Measurements from ENCODE around the gene H2AZ2.

H2AZ2 gene

DNA sequence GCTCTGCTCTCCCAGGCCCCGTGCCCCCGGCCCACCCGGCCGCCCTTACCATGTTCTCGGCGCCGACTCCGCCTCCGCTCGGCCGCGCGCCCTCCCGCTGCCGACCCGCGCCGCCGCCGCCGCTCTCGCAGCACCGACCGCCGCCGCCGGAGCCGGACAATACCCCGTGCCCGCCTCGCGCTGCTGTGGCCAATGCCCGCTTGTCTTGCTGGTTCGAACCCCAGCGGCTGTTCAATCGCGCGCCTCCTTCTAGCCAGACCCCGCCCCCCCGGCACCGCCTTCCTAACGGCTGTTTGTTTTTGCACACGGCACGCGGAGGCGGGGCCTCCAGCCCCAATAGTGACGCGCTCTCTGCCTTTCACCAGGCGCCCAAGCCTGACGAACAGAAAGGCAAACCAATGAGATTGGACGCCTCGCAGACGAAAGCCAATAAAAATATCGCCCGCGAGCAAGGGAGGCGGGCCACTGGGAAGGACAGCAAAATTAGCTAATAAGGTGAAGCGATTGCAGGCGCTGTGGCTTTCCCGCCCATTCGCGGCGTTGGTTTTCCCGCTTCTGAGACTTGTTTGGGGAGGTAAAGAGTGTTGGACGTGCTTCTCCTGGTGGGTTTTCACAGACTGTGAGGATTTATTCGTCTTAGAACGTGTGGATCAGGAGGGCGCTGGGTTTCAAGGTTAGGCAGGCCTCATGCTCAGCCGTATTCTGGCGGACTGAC lies at the start of gene H2AZ2:
H2AZ2 (minus strand) TSS at position 168 of the 715 bp plus-strand sequence; CDS start at position 52, 116 bp downstream.
- DNase-seq = peak; percentile 99
- H3K4me3 Mint-ChIP-seq = peak within 1 kb of the TSS; percentile 90 to 94
- H3K36me3 Mint-ChIP-seq = no peaks in the 10 kb centered on the region
- H3K4me1 Mint-ChIP-seq = peaks cover 13 to 35% of the 10 kb centered on the region in 2 donors
- H3K27me3 Mint-ChIP-seq = no peaks in the 10 kb centered on the region
- no peaks in the 10 kb centered on the region for H3K9me3 Mint-ChIP-seq
- peak within 1 kb of the TSS; percentile 98 for H3K27ac Mint-ChIP-seq
- peak; percentile 89 for ATAC-seq (replicated peaks)

DNA sequence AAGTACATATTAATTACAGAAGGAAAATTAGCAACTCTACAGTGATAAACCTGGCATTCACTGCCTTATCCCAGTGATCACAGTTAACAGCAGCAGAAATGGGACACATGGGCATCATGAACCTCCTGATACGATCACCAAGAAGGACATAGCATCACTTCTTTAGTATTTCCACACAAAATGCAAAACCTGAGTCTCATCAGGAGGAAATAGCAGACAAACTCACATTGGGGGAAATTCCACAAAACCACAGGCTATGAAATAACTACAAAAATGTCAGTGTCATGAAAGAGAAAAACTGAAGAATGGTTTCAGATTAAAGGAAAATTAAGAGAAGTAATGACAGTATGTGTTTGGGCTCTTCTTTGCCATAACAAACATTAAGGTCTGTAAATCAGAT lies 49.4 kb upstream of the H2AZ2 start:
- ATAC-seq (replicated peaks) (peak in 1 of 2 donors; percentile 25), DNase-seq (no peak)
- Mint-ChIP-seq H3K36me3 (no peaks in the 10 kb centered on the region), H3K27ac (no peak overlapping the region), H3K9me3 (no peaks in the 10 kb centered on the region), H3K4me3 (no peak overlapping the region), H3K4me1 (peaks cover 3 to 9% of the 10 kb centered on the region in 2 donors), H3K27me3 (no peaks in the 10 kb centered on the region)

DNA sequence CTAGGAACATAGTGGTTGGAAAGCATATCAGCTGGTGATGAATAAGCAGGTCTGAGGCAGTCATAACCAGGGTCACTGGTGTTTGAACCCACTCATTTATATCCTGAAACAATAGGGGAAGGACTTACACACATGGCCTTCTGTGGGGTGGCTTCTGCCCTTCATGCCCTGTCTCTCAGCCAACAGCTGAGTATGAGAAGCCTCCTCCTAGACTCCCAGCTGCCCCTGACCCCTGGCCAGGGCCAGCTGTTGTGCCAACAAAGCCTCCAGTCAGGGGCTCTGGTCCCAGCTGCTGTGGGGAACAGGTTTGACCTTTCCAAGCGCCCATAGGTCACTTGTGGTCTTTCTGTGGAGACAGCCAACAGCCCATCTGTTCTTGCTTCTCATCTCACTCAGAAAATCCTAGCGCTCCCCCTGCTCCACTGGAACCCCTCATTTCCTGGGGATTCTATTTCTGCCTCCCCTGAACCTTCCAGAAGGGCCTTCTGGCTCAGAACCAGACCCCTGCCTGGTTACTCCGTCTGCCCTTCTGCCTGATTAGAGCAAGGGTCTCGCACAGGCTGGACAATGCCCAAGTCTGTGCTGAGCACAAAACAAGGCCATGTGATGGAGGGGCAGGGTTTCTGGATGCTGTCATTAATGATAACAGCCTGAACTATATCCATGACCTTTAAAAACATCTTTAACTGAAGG lies 47.1 kb upstream of the H2AZ2 start:
- Mint-ChIP-seq H3K27me3 (no peaks in the 10 kb centered on the region), H3K4me3 (no peak overlapping the region)

DNA sequence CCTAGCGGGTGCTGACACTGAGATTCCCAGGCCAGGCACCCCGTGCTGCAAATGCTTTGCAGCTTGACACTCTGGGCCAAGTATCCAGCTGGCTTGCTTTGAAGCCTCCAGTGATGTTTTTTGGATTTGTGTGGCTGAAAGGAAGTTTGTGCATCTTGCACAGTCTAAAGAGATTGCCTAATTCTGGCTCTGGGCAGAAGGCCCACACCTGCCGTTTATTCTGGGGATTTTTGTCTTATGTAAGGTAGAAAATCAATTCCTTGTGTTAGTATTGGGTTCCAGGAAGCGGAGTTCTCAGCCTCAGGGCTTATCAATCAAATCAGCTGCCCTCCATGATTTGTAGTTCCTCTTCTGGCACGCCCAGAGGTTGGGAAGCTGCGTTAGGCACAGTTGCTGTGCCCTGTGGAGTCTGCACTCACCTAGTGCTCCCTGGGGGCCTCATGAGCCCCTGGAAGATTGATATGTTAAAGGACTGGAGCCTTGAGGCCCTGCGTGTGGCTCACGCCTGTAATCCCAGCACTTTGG lies 45.9 kb upstream of the H2AZ2 start:
- H3K9me3 Mint-ChIP-seq = no peaks in the 10 kb centered on the region
- ATAC-seq (replicated peaks) (no peak), DNase-seq (no peak)
- no peak overlapping the region for H3K27ac Mint-ChIP-seq
- no peak overlapping the region for H3K4me3 Mint-ChIP-seq
- peaks cover 4 to 19% of the 10 kb centered on the region in 2 donors for H3K4me1 Mint-ChIP-seq
- H3K36me3 Mint-ChIP-seq = no peaks in the 10 kb centered on the region
- no peaks in the 10 kb centered on the region for H3K27me3 Mint-ChIP-seq

More for the DNA sequence above, 47.1 kb upstream of the H2AZ2 start:
- DNase-seq (no peak), ATAC-seq (replicated peaks) (peak; percentile 34 to 53)
- H3K9me3 Mint-ChIP-seq = no peaks in the 10 kb centered on the region
- H3K27ac Mint-ChIP-seq = no peak overlapping the region
- no peaks in the 10 kb centered on the region for H3K36me3 Mint-ChIP-seq
- peaks cover 4 to 19% of the 10 kb centered on the region in 2 donors for H3K4me1 Mint-ChIP-seq

DNA sequence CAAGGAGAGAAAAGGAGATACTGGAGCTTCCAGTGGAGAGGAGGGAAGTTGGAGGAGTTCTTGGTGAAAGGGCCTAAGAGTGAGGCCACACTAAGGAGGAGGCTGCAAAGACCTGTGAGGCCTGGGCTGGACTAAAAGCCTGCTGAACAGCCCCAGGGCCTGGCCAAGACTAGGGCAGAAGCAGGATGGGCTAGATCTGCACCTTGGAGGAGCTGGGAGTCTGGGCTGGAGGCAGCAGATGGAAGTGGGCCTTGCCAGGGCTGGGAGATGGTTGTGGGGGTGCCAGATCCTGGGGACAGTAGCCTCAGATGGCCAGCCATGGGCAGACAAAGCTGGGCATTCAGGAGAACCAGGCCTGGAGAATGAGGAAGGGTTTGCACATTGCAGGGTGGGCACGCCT lies 43.9 kb upstream of the H2AZ2 start:
- H3K4me3 Mint-ChIP-seq = no peak overlapping the region
- peaks cover 5 to 20% of the 10 kb centered on the region in 2 donors for H3K4me1 Mint-ChIP-seq

DNA sequence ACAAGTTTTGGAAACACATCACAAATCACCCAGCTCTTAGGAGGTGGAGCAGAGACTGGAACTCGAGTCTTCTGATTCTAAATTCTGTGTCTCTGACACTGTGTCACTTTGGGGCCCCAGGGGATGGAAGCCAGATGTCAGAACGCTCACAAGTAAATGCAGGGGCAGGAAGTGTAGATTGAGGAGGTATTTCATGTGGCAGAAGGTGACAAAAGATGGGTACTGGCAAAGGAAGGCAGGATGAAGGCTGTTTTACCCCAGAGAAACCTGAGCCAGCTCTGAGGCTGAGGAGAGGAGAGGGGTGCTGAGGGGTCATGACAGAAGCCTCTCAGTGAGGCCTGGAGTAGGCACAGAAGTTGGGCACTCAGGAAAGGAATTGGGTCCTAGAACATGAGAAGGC lies 43.5 kb upstream of the H2AZ2 start:
- no peak overlapping the region for H3K4me3 Mint-ChIP-seq
- no peaks in the 10 kb centered on the region for H3K27me3 Mint-ChIP-seq
- no peaks in the 10 kb centered on the region for H3K9me3 Mint-ChIP-seq
- no peak for ATAC-seq (replicated peaks)
- DNase-seq = no peak
- H3K36me3 Mint-ChIP-seq = no peaks in the 10 kb centered on the region
- peaks cover 5 to 23% of the 10 kb centered on the region in 2 donors for H3K4me1 Mint-ChIP-seq
- peak overlapping the region; percentile 60 for H3K27ac Mint-ChIP-seq

More for the DNA sequence above, 43.9 kb upstream of the H2AZ2 start:
- Mint-ChIP-seq H3K9me3 (no peaks in the 10 kb centered on the region), H3K36me3 (no peaks in the 10 kb centered on the region), H3K27me3 (no peaks in the 10 kb centered on the region), H3K27ac (peak overlapping the region; percentile 60)
- no peak for ATAC-seq (replicated peaks)
- no peak for DNase-seq

DNA sequence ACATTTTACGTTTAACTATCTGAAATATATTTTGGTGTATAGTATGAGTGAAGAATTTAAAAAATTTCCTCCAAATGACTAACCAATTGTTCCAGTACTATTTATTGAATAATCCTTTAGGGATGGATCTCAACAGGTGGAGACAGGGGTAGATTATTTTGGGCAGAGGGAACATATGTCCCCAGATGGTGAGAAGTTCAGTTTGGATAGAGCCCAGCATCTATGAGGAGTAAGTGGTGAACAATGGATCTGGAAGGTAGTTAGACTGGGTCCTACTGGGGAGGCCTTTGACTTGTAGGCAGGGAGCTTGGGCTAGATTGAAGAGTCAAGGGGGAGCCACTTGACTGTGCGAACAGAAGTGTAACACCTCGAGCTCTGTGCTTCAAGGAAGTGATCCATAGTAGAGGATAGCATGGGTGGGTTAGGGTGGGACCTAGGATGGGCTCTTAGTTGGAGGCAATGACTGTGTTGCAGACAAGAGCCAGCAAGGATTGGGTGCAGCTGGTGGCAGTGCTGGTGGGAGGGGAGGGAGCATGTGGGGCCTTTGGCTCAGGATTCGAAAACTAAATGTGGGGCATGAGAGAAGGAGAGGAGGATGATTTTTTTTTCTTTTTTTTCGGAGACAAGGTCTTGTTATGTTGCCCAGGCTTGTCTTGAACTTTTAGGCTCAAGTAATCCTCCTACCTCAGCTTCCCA lies 41.3 kb upstream of the H2AZ2 start:
- H3K4me3 Mint-ChIP-seq = no peak overlapping the region
- ATAC-seq (replicated peaks) (no peak), DNase-seq (no peak)
- H3K4me1 Mint-ChIP-seq = peaks cover 13 to 34% of the 10 kb centered on the region in 2 donors
- H3K27ac Mint-ChIP-seq = no peak overlapping the region
- H3K27me3 Mint-ChIP-seq = no peaks in the 10 kb centered on the region
- peaks cover 9% of the 10 kb centered on the region in 2 donors for H3K36me3 Mint-ChIP-seq
- H3K9me3 Mint-ChIP-seq = no peaks in the 10 kb centered on the region

DNA sequence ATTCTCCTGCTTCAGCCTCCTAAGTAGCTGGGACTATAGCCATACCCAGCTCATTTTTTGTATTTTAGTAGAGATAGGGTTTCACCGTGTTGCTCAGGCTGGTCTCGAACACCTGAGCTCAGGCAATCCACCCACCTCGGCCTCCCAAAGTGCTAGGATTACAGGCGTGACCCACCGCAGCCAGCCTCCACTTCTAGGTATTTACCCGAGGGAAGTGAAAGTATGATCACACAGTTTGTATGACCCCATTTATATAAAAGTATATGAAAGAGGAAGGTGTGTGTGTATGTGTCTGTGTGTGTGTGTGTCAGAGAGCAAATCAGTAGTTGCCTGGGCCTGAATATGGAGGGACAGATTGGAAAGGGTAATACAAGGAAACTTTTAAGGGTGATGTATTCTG lies 39.4 kb upstream of the H2AZ2 start:
- H3K4me1 Mint-ChIP-seq = peaks cover 15 to 38% of the 10 kb centered on the region in 2 donors
- H3K27ac Mint-ChIP-seq = peak overlapping the region; percentile 81
- ATAC-seq (replicated peaks) (peak; percentile 31 to 35), DNase-seq (peak; percentile 44)
- H3K4me3 Mint-ChIP-seq = peak overlapping the region; percentile 41 to 42
- H3K36me3 Mint-ChIP-seq = peaks cover 14 to 20% of the 10 kb centered on the region in 2 donors
- H3K9me3 Mint-ChIP-seq = no peaks in the 10 kb centered on the region
- no peaks in the 10 kb centered on the region for H3K27me3 Mint-ChIP-seq

DNA sequence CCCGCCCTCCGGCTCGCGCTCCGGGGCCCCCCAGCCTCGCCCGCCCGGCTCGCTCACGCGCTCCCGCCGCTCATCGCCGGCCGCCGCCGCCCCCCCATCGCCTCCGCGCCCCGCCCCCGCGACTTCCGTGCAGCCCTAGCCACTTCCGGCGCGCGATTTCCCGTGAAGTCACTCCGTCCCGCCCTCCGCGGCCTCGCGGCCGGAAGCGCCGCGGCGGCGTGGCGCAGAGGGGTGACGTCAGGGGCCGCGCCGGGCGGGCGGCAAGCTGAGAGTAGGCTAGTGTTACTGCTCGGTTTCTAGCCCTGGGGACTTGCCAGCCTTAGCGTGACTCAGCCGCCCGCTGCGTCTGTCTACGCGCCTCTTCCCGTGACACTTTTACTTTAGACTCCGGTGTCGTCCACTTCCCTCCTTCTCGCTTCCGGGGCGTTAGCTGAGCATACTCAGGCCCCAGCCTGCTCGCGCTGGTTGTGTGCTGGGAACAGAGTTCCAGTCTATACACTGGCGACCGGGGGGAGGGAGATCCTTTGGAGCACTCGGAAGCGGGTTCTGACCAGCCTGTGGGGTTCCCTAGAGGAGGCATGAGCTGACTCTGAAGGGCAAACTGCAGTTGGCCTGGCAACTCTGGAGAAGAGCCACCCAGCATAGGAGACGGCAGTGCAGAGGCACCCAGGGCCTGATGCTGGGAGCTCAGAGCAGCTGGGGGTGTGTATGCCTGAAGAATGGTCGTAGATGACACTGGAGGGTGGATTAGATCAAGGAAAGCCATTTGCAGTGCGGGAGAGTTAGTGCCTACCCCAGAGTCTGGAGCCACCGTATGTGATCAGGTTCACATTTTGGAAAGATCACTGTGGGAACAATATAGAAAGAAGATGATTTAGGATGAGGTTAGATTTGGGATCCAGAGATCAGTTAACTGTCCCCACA lies 37.8 kb upstream of the H2AZ2 start, which contains the start of gene PURB:
PURB (minus strand) TSS at position 137 of the 924 bp plus-strand sequence. CDS start 182 bp downstream, outside the sequence.
- no peaks in the 10 kb centered on the region for H3K27me3 Mint-ChIP-seq
- peak; percentile 96 for DNase-seq
- peak within 1 kb of the TSS; percentile 89 to 97 for H3K4me3 Mint-ChIP-seq
- peak; percentile 89 to 90 for ATAC-seq (replicated peaks)
- H3K27ac Mint-ChIP-seq = peak within 1 kb of the TSS; percentile 99
- H3K9me3 Mint-ChIP-seq = no peaks in the 10 kb centered on the region
- peaks cover 17 to 28% of the 10 kb centered on the region in 2 donors for H3K36me3 Mint-ChIP-seq
- H3K4me1 Mint-ChIP-seq = peaks cover 16 to 42% of the 10 kb centered on the region in 2 donors

DNA sequence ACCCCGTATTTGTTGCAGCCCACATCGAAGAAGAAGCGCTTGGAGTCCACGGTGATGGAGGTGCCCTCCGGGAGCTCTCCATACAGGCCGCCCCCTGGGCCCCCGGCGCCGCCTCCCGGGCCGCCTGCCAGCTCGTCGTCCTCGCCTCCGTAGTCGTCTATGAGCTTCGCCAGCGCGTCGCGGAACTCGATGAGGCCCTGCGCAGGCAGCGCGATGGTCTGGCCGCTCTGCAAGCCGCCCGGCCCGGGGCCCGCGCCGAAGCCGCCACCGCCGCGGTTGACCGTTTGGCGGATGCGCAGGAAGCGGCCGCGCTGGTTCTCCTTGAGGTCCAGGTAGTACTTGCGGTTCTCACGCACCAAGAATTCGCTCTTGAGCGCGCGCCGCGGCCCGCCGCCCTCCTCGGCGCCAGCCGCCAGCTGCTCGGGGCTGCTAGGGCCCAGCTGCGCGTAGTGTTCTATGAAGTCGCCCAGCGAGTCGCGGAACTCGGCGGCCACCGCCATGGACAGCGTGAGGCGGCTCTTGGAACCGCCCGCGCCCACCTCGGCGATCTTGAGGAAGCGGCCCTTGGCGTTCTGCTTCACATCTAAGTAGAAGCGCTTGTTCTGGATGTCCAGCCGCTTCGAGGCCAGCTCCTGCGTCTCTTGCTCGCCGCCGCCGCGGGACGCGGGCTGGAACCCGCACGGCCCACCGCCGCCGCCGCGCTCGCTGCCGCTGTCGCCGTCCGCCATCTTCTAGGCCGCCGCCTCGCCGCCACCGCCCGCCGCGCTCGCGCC lies 36.9 kb upstream of the H2AZ2 start:
- Mint-ChIP-seq H3K27ac (peak overlapping the region; percentile 98), H3K4me1 (peaks cover 21 to 50% of the 10 kb centered on the region in 2 donors), H3K27me3 (no peaks in the 10 kb centered on the region), H3K36me3 (peaks cover 21 to 36% of the 10 kb centered on the region in 2 donors), H3K9me3 (no peaks in the 10 kb centered on the region), H3K4me3 (peak overlapping the region; percentile 89 to 97)
- DNase-seq = peak; percentile 44
- ATAC-seq (replicated peaks) = peak; percentile 26 to 38

DNA sequence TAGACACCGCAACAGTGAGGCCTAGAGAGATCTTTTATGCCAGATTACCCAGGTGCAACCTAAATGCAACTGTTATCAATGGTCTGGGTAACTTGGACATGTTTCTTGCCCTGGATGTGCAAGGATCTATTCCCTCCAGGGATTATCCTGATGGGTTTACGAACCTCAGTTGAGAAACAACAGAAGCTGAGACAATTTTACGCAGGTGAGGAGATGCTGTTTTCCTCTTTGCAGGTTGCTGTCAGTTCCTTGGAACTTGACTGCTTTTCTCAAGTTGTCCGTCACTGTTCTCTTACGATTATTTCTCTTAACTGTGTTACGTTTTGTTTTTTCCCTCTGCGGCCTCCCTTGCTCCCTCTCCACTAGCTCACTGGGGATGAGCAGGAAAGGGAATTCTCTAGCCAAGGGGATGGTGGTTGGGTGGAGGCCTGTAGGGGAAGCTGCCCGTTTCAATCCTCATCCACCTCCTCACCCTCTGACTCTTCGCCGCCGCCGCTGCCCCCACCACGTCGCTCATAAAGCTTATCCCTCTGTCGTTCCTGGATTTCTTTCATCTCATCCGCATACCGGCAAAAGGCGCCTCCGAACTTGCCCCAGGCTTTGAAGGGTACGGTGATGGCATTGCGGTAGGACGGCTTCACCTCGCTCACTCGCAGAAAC lies 36.2 kb upstream of the H2AZ2 start:
- H3K27me3 Mint-ChIP-seq = no peaks in the 10 kb centered on the region
- no peak for DNase-seq
- H3K27ac Mint-ChIP-seq = peak overlapping the region; percentile 98
- peaks cover 21 to 53% of the 10 kb centered on the region in 2 donors for H3K4me1 Mint-ChIP-seq
- no peak for ATAC-seq (replicated peaks)
- no peaks in the 10 kb centered on the region for H3K9me3 Mint-ChIP-seq
- H3K36me3 Mint-ChIP-seq = peaks cover 24 to 36% of the 10 kb centered on the region in 2 donors
- H3K4me3 Mint-ChIP-seq = peak overlapping the region; percentile 89 to 97

DNA sequence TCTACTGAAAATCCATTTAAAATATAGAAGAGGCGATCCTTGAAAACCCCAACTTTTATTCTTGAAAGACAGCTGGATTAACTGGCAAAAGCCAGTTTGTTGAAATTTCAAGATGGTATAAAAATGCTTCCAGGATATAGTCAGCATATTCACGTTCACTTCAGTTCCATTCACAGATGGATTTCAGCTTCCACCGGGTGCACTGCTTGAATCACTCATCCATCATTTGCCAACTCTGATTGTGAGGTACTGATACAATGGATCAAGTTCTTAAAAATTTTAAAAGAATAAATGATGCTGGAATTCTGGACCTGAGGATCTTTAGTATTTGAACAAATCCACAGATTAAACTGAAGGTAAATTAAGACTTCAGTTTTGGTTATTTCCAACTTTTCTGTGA lies 35.0 kb upstream of the H2AZ2 start:
- Mint-ChIP-seq H3K4me1 (peaks cover 21 to 53% of the 10 kb centered on the region in 2 donors), H3K4me3 (peak overlapping the region; percentile 25 to 89), H3K27ac (no peak overlapping the region), H3K27me3 (no peaks in the 10 kb centered on the region), H3K9me3 (no peaks in the 10 kb centered on the region), H3K36me3 (peaks cover 24 to 39% of the 10 kb centered on the region in 2 donors)
- ATAC-seq (replicated peaks) (no peak), DNase-seq (no peak)

Measured in stimulated activated naive B cell treated with anti-CD40 and anti-IgM and Interleukin-4, amounts not matched to agents 10 μg/mL and 1 μg/mL and 100 μg/mL, for 72 hours (primary cell).